Testis (tissue), 3 donors: ENCODE results near the gene SMIM34. TPM values are rescaled to one million over a fixed set of nuclear protein-coding genes. Genes with fewer than 3 reads are reported as not detected.
"Not testable (repeated sequence)": the region's sequence is repeated elsewhere in the genome, so short reads cannot be mapped to it uniquely, and the experiment has no call there.

Experiments
- DNase-seq: peaks from one replicate; pipeline ENCODE4 v3.0.0-alpha.2; 2019
- H3K27ac ChIP-seq, 2 donors: fragments of 200-600 bp; sonication (generic); one replicate each; pipeline ENCODE4 v1.5.1; 2019
- H3K27me3 ChIP-seq: fragments of 200-600 bp; sonication (generic); one replicate; pipeline ENCODE4 v1.5.1; 2019
- H3K36me3 ChIP-seq: fragments of 200-600 bp; sonication (generic); one replicate; pipeline ENCODE4 v1.5.1; 2017; ENCODE audit warnings: low read depth; ENCODE audit errors: missing control alignments
- H3K4me1 ChIP-seq: fragments of 200-600 bp; sonication (generic); one replicate; pipeline ENCODE4 v1.5.1; 2019
- H3K4me3 ChIP-seq, 2 donors: fragments of 200-600 bp; sonication (generic); one replicate each; pipeline ENCODE4 v1.5.1; 2017 to 2019
- H3K9me3 ChIP-seq: fragments of 200-600 bp; sonication (generic); one replicate; pipeline ENCODE4 v1.5.1; 2017
- WGBS, 2 donors: methylation state at CpG; one replicate each; pipeline ENCODE4 v1.1.5; 2018; 5-methylcytosine and 5-hydroxymethylcytosine counted together
- intact Hi-C: fragments of 100-400 bp; cut with DNase I; formaldehyde crosslinking; loops from one replicate; pipeline ENCODE4 v1.15.1; 2023; ENCODE audit warnings: low total_unique reads
- polyA plus RNA-seq: library from polyadenylated mRNA; stranded (reverse); fragments of 350-450 nt; fragmentation: Illumina TruSeq; extraction: RNeasy Lipid Tissue Mini Kit (QIAGEN cat#74804); gene quantifications from one replicate; pipeline ENCODE4 v1.2.3, GENCODE V29; 2014; ENCODE audit warnings: low read depth, low replicate concordance; ENCODE audit not compliant: insufficient read depth
- total RNA-seq, 2 donors: library from RNA; depleted of rRNA; stranded (reverse); fragments of >200 nt; gene quantifications; one replicate each; pipeline ENCODE4 v1.2.3, GENCODE V29; 2016

Gene SMIM34
- total and polyA plus RNA-seq, 3 donors from 2014 or later, result 0.37 TPM; not detected in 2

GRCh38 chr21:34406676-34407075 is 17.1 kb downstream of the SMIM34 start:
- H3K27ac ChIP-seq, H3K4me3 ChIP-seq, H3K36me3 ChIP-seq, intact Hi-C loops, H3K9me3 ChIP-seq, DNase-seq, H3K4me1 ChIP-seq, H3K27me3 ChIP-seq: not testable (repeated sequence)
- no CpG with 5 or more reads among the region's 2 CpGs for WGBS, 2 donors

- DNase-seq, H3K4me3 ChIP-seq, intact Hi-C loops, H3K27ac ChIP-seq, H3K4me1 ChIP-seq, H3K9me3 ChIP-seq, H3K27me3 ChIP-seq, H3K36me3 ChIP-seq: not testable (repeated sequence)
- no CpG with 5 or more reads among the region's 6 CpGs for WGBS, 2 donors
These were observed 17.6 kb downstream of the SMIM34 start for GRCh38 chr21:34406102-34406501.

- H3K4me3 ChIP-seq, H3K36me3 ChIP-seq, H3K27me3 ChIP-seq, H3K27ac ChIP-seq, intact Hi-C loops, DNase-seq, H3K9me3 ChIP-seq, H3K4me1 ChIP-seq: not testable (repeated sequence)
- WGBS, 2 donors, result no CpG with 5 or more reads among the region's 2 CpGs
These were observed 18.1 kb downstream of the SMIM34 start for GRCh38 chr21:34405686-34406085.

GRCh38 chr21:34404742-34405141 is 19.0 kb downstream of the SMIM34 start:
- H3K27me3 ChIP-seq, H3K4me3 ChIP-seq, H3K27ac ChIP-seq, H3K4me1 ChIP-seq, H3K9me3 ChIP-seq, H3K36me3 ChIP-seq, intact Hi-C loops, DNase-seq: not testable (repeated sequence)
- WGBS, 2 donors, result no CpG with 5 or more reads among the region's 5 CpGs

- H3K9me3 ChIP-seq, DNase-seq, H3K4me1 ChIP-seq, H3K4me3 ChIP-seq, H3K36me3 ChIP-seq, H3K27me3 ChIP-seq, intact Hi-C loops, H3K27ac ChIP-seq: not testable (repeated sequence)
- WGBS, 2 donors, result no CpG with 5 or more reads among the region's 5 CpGs
These were observed 23.2 kb downstream of the SMIM34 start for GRCh38 chr21:34400522-34400921.

- DNase-seq, H3K27ac ChIP-seq, H3K36me3 ChIP-seq, H3K4me1 ChIP-seq, intact Hi-C loops, H3K9me3 ChIP-seq, H3K27me3 ChIP-seq, H3K4me3 ChIP-seq: not testable (repeated sequence)
- no CpG with 5 or more reads among the region's 14 CpGs for WGBS, 2 donors
These were observed 39.9 kb downstream of the SMIM34 start for GRCh38 chr21:34383724-34384415.

- H3K4me3 ChIP-seq, H3K4me1 ChIP-seq, DNase-seq, H3K36me3 ChIP-seq, H3K27ac ChIP-seq, H3K9me3 ChIP-seq, intact Hi-C loops, H3K27me3 ChIP-seq: not testable (repeated sequence)
- no CpG with 5 or more reads among the region's 2 CpGs for WGBS, 2 donors
These were observed 40.6 kb downstream of the SMIM34 start for GRCh38 chr21:34383138-34383537.

GRCh38 chr21:34375619-34375972 is 48.2 kb downstream of the SMIM34 start:
- H3K27me3 ChIP-seq, intact Hi-C loops: not testable (repeated sequence)
- WGBS, 2 donors, result no CpG with 5 or more reads among the region's 33 CpGs

GRCh38 chr21:34374940-34375618 is 48.7 kb downstream of the SMIM34 start, which contains the start of gene SMIM11:
TSS of gene SMIM11 (plus strand) at chr21:34375507. CDS start at chr21:34379505, 3,998 bp downstream.
- intact Hi-C loops, H3K36me3 ChIP-seq, H3K27me3 ChIP-seq, H3K9me3 ChIP-seq, H3K4me1 ChIP-seq, DNase-seq, H3K4me3 ChIP-seq, H3K27ac ChIP-seq: not testable (repeated sequence)
- no CpG with 5 or more reads among the region's 49 CpGs for WGBS, 2 donors

More at GRCh38 chr21:34375619-34375972, 48.2 kb downstream of the SMIM34 start:
- not testable (repeated sequence) for H3K4me1 ChIP-seq, H3K27ac ChIP-seq, H3K9me3 ChIP-seq, H3K4me3 ChIP-seq, H3K36me3 ChIP-seq, DNase-seq

GRCh38 chr21:34374462-34374861 is 49.3 kb downstream of the SMIM34 start:
- H3K9me3 ChIP-seq, H3K36me3 ChIP-seq, H3K4me1 ChIP-seq, H3K27me3 ChIP-seq, H3K4me3 ChIP-seq, DNase-seq, H3K27ac ChIP-seq, intact Hi-C loops: not testable (repeated sequence)
- WGBS, 2 donors, result no CpG with 5 or more reads among the region's 8 CpGs
